AG09319 (cell line): Measurements from ENCODE around the gene TUBGCP6.

Source experiments
- DNase-seq: peaks from one replicate; pipeline ENCODE4 v3.0.0-alpha.2; 2010; ENCODE audit warnings: low read depth; ENCODE audit errors: extremely low read depth
- CTCF ChIP-seq: IDR thresholded peaks from 2 replicates; pipeline ENCODE4 v1.5.1; 2011; ENCODE audit warnings: low read depth, mild to moderate bottlenecking, inconsistent platforms, low read length, moderate library complexity

TUBGCP6 gene

GRCh38 chr22:50190182-50190940 is 54.5 kb downstream of the TUBGCP6 start:
- peak; percentile 59 for TF ChIP-seq CTCF
- peak; percentile 14 for DNase-seq

GRCh38 chr22:50189849-50190181 is 55.0 kb downstream of the TUBGCP6 start:
- DNase-seq, result no peak
- no peak for TF ChIP-seq CTCF

GRCh38 chr22:50189184-50189848 is 55.5 kb downstream of the TUBGCP6 start:
- no peak for TF ChIP-seq CTCF
- DNase-seq, result no peak

GRCh38 chr22:50188356-50188755 is 56.5 kb downstream of the TUBGCP6 start:
- DNase-seq, result no peak
- TF ChIP-seq CTCF, result no peak

- no peak for TF ChIP-seq CTCF
- no peak for DNase-seq
Observed at GRCh38 chr22:50186761-50187523, 57.9 kb downstream of the TUBGCP6 start.

- TF ChIP-seq CTCF, result no peak
- DNase-seq, result no peak
Observed at GRCh38 chr22:50186181-50186714, 58.6 kb downstream of the TUBGCP6 start.
